Fibroblast of skin of left quadriceps (primary cell): ENCODE measurements around the gene SH2D3C.

Experiments
- DNase-seq, 2 experiments: peaks; one replicate each; pipeline ENCODE4 v3.0.0-alpha.2; 2013; ENCODE audit warnings: low read depth in 2 of 2

Gene SH2D3C

DNA sequence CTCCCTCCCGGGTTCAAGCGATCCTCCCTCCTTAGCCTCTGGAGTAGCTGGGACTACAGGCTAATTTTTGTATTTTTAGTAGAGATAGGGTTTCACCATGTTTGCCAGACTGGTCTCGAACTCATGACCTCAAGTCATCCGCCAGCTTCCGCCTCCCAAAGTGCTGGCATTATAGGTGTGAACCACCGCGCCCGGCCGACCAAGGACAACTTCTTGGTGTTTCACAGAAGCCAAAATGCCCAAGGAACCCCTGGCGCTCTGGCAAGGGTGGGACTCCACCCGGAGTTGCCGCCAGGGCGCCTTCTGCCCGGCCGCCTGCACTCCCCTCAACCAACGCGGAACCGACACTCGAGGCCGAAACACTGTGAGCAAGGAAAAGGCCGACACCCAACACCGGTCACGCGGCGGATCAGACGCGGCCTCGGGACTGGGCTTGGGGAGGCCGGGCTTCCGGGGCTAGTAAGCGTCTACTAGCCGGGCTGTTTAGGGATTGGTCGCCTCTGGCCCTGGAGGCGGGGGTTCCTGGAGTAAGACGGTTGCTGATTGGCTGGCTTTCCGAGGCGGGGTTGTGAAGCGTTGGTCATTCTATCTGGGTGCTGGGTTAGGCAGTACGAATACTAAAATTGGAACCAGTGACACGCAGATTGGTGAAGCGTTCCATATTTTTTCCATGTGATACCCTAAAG is 79.3 kb downstream of the SH2D3C start:
- DNase-seq: peak; percentile 87 to 88

DNA sequence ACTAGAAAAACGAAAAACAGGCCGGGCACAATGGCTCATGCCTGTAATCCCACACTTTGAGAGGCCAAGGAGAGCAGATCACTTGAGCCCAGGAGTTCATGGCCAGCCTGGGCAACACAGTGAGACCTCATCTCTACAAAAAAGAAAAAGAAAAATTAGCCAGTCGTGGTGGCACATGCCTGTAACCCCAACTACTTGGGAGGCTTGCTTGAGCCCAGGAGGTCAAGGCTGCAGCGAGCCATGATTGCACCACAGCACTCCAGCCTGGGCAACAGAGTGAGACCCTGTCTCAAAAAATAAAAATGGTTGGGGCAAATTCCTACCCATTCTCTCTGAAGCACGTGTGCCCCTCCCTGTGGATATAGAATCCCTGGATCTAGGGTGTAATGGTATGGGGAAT is 80.1 kb downstream of the SH2D3C start:
- DNase-seq: no peak

DNA sequence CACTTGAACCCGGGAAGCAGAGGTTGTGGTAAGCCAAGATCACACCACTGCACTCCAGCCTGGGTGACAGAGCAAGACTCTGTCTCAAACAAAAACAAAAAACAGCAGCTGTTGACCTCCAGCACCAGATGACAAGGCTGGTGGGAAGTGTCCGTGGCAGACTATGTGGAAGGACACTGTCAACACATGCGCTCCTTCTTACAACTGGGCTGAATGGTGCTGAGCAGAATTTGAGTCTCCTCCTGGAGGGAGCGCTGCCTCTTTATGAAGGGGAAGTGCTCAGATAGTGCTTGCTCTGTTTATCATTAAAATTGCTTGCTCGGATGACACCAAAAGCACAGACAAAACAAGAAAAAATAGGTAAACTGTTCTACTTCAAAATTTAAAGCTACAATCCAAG is 80.9 kb downstream of the SH2D3C start:
- DNase-seq: no peak

DNA sequence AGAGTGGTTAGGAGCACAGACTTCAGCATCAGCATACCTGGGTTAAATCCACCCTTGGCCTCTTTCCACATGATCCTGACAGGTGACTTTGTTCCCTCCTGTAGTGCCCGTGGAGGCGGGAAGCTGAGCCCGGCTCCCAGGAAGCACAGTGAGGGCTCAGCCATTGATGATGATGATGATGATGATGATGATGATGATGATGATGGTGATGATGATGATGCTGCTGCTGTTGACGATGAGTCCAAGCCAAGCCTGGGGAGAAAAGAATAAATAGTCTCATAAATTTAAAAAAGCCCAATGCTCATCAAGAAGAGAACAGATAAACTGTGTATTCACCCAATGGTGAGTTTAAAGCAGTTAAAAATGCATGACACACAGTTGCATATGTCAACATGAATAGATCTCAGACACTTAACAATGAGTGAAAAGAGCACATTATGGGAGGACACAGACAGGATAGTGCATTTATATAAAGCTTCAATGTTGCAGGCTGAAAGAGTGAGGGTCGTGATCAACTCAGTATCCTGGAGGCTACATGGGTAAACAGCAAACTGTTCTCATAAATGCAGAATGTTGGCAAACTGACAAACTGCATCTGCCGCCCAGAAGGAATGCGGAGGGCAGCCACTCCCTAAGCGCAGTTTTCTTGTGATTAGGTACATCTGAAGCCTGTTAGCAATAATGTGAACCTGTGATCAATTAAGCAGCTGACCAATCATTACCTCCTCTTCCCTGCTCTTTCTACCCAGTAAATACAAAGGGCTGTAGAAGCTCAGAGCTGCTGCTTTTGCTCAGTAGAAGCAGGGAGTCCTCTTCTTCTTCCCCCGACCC is 83.4 kb downstream of the SH2D3C start:
- peak; percentile 59 to 64 for DNase-seq

DNA sequence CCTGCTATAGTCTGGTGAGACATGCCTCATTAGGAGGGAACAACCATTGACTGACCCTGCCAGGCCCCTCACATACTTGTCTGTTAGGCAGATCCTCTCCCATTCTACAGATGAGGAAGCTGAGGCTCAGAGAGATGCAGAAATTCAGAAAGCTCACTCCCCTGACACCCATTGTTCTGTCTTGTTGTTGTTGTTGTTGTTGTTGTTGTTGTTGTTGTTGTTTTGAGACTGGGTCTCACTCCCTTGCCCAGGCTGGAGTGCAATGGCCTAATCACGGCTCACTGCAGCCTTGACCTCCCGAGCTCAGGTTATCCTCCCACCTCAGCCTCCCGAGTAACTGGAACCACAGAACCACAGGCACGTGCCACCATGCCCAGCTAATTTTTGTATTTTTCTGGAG is 84.8 kb downstream of the SH2D3C start:
- DNase-seq: no peak

DNA sequence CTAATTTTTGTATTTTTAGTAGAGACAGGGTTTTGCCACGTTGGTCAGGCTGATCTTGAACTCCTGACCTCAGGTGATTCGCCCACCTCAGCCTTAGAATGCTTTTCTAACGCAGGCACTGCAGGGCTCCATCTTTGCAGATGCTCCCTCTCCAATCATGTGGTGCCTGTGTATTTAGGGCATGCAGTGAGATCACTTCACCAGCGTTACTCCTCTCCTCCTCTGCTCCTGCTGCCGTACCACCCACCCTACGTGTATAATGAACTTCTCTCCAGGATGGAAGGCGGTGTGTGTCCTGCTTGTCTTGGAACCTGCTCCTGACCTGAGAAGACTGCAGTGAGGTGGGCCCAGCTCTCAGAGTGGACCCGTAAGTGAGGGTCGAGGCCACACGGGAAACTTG is 85.3 kb downstream of the SH2D3C start:
- DNase-seq: no peak

DNA sequence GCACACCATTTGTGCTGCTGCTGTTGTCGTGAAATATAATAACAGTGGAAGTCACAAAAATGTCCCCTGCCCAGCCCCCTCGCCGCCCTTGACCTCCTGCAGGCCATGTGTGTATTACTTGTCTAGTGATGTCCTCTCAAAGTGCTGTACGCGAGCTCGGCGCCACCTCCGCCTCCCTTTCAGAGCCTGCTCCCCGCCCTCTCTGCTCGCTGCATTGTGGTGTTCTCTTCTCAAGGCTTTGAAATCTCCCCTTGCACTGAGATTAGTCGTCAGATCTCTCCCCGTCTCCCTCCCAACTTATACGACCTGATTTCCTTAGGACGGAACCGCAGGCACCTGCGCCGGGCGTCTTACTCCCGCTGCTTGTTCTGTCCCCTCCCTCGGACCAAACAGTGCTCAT is 86.4 kb downstream of the SH2D3C start:
- no peak for DNase-seq

DNA sequence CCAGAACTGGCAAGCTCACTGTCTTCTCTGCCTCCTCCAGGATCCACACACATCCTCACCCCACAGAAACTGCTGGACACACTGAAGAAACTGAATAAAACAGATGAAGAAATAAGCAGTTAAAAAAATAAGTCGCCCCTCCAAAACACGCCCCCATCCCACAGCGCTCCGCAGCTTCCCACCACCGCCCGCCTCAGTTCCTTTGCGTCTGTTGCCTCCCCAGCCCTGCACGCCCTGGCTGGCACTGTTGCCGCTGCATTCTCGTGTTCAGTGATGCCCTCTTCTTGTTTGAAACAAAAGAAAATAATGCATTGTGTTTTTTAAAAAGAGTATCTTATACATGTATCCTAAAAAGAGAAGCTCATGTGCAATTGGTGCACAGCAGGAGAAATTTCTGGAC is 87.7 kb downstream of the SH2D3C start:
- DNase-seq: no peak

DNA sequence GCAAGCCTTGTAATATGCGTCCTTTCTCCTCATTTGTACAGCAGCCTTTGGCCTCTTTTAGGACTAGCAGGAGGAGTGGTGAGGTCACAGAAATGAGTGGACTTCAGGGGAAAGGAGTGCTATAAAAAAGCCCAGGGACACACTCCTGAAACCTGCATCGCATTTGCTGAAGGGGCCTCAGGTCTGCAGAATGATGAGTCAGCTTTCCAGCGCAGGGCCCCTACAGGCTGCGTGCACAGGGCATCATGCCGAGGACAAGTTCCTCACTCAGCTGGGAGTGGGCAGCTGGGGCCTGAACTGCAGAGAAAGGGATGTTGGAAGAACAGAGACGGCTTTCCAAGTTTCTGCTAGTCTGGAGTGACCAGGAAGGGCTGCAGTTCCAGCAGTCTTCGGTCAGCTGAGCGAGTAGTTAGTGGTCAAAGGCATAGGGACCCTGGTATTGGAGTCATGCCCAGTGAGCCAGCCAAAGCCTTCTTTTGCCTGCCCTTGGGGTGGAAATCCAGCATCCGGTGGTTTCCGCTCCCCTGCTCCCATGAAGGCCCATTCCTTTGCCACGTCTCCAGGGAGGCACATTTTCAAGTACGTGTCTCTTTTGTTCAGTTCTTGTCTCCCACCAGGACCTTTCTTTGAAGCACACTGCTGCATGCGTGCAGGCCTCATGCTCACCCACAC is 89.0 kb downstream of the SH2D3C start:
- no peak for DNase-seq
